GM21367 (cell line): ENCODE measurements around the gene SVEP1.
"Not testable (repeated sequence)": the region's sequence is repeated elsewhere in the genome, so short reads cannot be mapped to it uniquely, and the experiment has no call there.

Experiments
- ATAC-seq: cut with Tn5 transposase; IDR thresholded peaks from one replicate; pipeline ENCODE4 v1.9.1; 2021; ENCODE audit not compliant: unreplicated experiment

SVEP1 gene

DNA sequence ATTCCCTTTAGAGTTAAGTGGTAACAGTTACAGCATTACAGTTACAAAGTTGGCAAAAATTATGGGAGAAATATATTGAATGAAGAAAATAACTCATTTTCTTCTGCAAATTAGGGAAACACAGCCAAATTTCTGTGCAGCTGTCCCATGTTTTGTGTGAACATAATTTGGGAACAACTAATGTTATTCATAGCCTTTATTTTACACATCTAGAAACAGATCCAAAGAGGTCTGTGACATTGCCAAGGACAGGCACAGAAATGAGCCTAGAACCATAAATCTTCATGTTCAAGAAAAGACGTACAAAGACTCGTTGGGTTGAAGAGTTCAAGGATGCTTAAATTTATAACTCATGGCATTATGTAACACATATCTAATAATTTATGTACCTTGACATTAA is 127.8 kb downstream of the SVEP1 start:
- ATAC-seq: no peak

DNA sequence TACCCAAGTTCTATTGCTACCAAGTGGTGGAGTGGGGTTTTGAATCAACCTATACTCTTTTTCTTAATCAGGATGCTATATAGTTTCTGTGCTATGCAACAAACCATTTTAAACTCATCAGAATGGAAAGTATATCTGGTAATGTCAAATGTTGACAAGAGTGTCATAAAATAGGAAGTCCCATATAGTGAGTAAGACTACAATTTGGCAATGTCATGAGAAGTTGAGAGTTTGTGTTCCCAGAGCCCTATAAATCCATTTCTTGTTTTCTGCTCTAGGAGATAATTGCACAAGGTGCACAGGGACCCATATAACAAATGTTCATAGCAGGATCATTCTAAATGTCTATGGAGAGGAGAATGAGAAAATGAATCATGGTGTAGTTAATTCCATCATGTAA is 132.1 kb downstream of the SVEP1 start:
- no peak for ATAC-seq

DNA sequence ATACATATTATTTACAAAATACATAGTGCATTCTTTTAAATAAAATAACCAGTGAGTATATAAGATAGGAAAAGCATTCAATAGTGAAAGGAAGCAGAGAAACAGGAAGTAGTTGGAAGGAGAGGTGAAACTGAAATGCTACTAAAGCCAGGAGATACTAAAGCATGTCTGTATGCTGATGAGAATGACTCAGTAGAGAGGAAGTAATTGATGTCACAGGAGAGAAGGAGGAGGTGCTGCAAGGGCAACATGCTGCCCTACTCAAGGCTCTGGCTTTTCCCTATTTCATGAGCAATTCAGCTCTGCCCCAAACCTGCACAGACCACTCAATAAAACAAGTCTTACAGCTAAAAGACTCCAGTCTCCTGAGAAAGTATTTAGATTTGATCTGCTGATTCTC is 133.4 kb downstream of the SVEP1 start:
- no peak for ATAC-seq

DNA sequence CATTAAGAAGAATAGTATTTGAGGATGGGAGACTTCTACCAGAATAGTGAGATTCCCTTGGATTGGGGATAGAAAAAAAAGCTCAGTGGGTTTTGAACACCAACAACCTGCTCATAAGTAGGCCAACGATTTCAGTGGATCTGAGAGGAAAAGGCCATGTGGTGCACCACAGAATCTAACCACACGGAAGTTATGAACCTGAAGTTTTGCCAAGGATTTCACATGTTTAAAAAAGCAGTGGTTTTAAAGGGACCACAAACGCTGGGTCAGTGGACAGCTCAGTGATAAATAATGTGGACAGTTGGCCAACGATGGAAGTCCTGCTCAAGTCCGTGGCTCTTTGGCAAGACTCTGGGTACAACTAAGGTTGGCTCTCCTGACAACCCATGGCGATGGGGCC is 134.6 kb downstream of the SVEP1 start:
- no peak for ATAC-seq

DNA sequence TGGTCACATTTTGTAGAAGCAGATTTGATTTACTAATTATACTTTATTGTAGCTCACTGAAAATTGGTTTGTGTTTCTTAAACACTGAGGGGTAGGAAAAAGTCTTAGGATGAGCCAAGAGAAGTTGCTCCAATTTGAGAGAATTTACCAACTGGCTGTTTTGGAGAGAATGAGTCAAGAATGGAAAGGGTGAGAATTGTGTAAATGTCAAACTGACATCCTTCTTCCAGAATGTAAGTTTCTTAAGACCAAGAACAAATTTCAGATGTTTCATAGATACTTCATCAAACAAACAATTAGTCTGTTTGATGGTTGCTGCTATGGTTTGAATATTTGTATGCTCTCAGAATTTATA is 135.7 kb downstream of the SVEP1 start:
- no peak for ATAC-seq

DNA sequence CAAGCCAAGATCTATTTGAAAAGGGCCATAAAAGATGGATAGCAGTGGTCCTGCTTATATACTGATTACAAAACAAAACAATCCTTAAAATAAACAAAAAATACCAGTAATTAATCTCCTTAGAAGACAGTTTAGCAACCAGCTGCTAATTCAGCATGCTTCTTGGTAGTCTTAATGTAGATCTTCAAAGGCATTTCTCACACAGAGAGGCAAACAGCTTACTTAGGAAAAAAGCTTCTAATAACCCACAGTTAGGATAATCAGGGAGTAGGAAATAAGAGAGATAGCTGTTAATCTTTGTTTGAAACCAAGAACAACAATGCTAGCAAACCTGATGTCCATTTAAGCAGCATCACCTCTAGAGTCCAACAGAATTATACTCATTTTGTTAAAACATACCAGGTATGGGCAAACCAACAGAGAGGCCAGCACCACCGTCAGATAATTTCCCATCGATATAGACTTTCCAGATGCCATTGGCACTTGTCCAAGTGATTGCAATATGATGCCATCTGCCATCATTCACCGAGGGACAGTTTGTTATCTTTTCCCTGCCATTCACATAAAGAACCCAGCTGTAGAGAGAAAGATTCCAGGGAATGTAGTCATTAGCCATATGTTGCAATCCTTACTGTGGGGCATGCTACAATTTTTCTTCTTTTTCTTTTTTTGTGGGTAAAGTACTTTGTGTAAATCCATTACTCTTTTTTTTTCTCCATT is 136.2 kb downstream of the SVEP1 start:
- no peak for ATAC-seq

DNA sequence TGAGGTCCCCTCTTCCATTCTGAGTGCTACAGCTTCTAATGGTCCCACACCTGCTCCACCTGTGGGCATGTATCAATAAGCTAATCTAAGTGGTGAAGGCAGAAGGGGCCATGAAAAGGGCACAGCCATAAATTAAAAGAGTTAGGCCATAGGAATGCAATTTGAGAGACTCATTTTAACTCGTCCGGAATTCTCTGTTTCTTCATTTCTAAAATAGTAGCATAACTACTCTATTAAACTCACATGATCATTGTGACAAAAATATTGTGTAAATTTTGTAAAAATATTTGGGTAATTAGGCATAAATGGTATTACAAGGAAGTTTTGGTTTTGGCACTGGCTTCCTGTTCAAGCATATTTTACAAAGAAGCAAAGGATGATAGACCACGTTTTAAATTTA is 138.7 kb downstream of the SVEP1 start:
- ATAC-seq: no peak

DNA sequence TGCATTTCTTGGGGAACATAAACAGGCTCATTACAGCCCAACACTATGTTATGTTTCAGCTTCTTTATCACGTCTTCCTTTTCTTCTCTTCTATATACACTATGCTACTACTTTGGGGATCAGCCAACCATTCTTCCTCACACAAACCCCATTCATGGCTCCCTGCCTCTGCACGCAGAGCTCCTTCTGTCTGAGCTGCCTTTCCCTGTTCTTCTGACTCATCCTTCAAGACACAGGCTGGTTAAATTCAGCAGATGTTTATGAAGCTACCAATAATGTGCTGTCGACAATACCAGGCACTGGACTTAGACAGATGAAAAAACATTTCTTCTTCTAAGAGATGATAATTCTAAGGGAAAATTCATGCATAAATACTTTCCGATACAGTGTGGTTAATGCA is 139.4 kb downstream of the SVEP1 start:
- no peak for ATAC-seq

DNA sequence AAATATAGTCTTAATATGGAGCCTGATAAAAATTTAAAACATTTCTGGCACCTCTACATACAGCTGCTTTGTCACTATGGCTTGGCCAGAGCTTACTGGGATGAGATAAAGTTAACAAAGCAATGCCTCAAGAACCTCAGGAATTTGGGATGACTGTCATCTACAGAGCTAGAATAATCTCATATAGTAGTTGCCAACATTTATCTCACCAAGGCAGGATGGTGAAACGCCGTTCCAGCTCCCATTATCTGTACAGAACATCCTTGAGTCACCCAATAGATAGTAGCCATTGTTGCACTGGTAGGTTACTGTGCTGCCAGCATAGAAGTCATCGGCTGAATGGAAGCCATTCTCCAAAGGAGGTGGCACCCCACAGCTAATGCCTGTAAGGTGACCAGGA is 147.3 kb downstream of the SVEP1 start:
- no peak for ATAC-seq

DNA sequence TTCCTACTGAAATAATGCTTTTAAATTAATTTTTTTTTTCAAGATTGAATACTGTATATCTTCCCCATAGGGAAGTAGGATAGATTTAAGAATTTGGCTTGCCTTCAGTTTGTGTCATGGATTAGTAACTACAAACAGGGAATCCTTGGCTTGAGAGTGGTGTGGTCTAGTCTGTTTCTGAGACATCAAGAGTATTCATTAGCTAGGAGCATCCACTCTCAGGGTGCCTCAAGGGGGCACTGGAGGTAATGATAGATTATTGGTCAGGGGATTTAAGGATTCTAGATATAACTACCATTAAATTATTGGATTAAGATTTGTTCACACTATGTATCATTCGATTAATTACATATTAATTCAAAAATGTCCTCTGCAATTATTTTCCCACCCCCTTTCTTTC is 150.1 kb downstream of the SVEP1 start:
- ATAC-seq: no peak

DNA sequence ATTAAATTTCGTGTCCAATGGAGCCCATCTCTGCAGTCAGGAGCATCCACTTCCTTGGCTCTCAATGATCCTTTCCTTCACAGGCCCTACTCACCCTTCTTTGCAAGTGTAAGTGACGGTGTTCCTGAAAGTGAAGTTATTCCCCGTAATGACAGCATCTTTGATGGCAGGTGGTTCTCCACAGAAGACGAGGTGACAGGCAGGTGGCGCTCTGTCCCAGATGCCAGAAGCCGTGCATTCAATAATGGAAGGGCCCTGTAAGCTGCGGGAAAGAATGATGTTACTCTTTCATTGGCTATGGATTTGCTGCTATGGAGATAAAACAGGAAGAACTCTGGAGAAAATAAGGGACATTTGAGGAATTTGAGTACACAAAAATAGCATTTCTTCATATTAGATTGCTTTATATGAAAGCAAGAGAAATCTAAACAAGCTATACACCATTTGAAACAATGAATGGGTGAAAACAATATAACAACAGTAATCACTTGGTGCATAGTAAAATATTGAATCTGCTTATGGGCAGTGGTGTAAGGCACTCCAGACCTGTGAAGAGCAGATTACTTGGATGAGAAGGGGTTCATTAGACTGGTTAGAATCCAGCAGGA is 151.9 kb downstream of the SVEP1 start:
- ATAC-seq: peak; percentile 78

DNA sequence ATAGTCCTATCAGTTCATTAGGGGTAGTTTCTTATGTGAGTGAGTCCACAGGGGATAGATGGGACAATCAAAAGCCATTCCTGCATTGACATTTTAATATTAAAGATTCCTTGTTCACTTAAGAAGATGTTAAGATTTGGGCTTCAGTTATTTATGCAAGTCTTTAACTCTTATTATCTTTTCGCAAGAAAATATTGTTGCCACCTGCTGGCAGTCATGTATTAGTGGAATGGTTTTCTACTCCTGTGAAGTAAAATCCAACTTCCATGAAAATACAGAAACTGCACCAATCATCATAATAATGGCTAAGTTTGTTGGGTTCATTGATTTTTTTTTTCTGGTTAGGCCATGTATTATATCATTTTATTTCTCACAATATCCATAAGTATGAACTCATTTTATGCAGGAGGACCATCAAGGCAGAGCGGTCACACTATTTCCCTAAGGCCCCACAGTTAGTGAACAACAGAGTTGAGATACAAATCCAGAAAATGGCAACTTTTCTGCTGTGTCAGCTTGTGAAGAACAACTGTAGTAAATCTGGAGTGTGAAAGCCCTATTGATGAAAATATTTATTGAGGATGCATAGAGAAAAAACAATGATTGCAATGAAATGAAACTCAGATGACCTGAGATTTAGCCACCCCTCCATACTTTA is 153.4 kb downstream of the SVEP1 start:
- no peak for ATAC-seq

DNA sequence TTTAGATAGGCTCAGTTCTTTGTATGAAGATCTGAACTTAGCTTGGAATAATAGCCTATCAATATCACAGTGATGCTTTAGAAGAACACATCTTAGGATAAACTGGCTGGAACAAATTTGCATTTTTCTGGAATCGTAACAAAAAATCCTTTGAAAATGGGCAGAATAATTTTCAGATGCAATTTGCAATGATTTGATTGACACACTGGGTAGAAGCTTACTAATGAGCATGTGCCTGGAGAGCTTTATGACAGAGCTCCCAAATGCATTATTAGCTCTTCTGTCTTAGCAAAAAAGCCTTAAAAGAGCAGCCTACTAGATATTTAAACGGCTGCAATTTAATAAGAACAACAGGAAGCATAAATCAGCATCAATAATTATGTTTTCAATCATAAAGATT is 165.1 kb downstream of the SVEP1 start:
- ATAC-seq: no peak

DNA sequence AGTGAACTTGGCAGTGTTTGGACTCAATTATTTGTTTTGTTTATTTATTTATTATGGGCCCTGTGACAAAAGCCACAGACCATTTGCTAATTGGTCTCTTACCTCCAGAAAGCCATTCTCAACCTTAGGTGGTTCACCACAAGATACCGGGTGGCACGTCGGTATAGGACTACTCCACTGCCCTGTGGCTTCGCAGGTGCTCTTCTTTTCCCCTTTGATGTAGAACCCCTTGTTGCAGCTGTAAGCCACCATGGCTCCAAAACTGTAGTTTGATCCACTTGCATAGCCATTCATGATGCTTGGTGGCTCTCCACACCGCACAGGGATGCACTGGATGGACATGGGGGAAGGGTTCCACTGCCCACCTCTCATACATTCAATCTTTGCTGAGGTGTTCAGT is 168.6 kb downstream of the SVEP1 start:
- no peak for ATAC-seq

DNA sequence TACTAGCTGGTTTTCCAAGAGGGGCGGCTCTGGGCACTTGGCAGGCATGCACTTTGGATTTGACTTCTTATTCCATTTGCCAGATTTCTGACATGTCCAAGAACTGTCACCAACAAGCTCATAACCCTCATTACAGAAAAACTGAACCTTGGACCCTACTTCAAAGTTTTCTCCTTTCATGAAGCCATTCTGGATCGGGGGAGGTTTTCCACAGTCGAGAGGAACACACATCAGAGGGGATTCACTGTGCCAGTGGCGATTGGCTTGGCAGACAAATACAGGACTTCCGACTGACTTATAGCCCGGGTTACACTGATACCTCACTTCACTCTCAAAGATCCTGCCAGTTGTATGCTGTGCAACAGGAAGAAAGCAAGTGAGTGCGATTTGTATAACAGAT is 170.9 kb downstream of the SVEP1 start:
- ATAC-seq: no peak

DNA sequence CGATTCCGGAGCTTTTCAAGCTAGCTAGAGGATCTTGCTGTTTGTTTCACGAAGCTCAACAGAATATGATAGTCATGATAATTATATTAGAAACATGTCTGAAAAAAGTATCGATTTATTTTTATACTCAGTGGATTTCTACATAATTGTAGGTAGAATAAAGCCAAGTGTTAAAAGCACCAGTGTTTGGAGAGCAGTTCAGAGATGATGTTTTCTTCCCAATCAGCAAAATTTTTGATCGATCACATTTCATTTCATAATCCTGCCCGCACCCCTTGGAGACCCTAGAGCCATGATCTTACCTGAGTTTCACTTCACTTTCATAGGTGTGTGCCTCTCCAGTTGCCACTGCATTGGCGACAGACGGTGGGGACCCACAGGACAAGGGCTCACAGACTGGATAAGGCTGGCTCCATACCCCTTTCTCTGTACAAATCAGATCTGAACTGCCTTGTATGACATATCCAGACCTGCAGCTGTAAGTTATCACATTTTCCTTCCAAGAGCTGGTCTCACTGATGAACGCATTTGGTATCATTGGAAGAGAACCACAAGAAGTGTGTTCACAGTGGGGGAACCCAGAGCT is 173.6 kb downstream of the SVEP1 start:
- ATAC-seq: no peak

DNA sequence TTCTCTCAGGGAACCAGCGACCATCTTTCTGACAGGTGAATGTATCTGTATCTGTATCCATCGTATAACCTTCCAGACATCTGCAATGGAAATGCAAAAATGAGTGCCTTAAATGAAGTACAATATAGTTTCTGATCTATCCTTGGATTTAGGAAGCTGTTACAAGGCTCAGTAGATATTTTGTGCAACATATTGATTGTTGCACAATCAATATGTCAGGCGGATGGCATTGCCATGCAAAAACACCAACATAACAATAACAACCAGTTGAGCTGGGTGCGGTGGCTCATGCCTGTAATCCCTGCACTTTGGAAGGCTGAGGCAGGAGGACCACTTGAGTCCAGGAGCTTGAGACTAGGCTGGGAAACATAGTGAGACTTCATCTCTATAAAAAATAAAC is 175.1 kb downstream of the SVEP1 start:
- no peak for ATAC-seq

DNA sequence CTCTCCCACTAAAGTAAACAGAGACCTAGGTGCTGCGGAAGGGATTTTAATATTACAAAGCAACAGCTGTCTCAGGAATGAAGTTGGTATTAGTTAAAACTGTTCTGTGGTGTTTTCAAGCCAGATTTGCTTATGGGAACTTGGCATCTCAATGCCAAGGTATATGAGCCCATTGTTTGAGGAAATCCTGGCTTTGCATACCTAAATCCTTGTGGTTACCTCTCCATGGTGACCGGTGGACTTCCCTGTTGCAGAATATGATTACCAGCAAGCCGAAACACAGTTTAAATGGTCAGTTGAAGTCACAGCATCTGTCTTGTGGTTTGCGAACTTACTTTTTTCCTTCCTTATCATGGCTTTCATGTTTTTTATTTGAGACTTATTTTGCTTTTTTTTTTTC is 179.6 kb downstream of the SVEP1 start:
- no peak for ATAC-seq

DNA sequence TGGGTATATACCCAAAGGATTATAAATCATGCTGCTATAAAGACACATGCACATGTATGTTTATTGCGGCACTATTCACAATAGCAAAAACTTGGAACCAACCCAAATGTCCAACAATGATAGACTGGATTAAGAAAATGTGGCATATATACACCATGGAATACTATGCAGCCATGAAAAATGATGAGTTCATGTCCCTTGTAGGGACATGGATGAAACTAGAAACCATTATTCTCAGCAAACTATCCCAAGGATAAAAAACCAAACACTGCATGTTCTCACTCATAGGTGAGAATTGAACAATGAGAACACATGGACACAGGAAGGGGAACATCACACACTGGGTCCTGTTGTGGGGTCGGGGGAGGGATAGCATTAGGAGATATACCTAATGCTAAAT is 180.5 kb downstream of the SVEP1 start:
- not testable (repeated sequence) for ATAC-seq

DNA sequence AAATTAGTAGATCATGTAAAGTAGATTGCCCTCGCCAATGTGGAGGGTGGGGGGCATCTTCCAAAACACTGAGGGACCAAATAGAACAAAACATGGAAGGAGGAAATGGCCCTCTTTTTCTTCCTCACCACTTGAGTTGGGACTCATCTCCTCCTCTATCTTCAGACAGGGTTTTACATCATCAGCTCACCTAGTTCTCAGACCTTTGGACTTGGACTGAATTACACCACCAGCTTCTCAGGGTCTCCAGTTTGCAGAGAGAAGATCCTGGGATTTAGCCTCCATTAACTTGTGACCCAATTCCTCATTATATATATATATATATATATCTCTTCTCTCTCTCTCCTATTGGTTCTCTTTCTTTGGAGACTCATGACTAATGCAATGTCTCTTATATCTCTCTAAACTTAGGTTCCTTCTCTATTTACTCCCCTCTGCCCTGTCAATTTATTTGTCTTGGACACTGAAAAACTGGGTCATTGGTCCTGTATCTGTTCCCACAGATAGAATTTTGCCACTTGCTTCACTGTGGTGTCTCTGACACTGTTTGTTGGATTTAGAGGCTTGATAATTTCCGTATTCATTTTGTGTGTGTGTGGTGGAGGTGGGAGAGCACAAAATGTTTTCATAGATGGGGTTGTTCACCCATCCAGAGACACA is 187.6 kb downstream of the SVEP1 start:
- no peak for ATAC-seq

DNA sequence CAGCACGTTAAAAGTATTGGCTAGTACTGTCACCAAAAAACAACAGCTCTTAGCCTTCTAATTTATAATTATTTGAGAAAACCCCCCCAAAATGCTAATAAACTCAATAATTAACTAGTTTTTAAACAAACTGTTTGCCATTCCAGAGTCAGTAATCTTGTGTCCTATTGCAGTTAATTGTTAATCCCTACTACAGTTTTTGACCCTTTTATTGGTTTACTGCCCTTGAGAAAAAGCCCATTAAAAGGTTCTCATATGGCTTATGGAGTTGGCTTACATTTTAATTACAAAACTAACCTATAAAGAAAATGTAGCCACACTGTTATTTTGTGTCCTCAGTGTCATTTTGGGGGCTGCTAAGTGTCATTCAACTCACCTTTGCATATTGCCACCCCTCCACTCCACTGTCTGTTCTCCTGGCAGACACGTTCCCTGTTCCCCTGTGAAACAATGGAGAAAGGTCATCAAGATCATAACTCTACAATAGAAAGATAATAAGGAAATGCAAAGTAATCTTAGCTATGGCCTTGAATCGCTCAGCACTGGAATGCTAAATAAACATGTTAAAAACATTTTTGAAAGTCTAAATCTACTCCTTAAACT is 190.3 kb downstream of the SVEP1 start:
- ATAC-seq: no peak
